ENCODE data around the gene JMJD7.
"Not testable (repeated sequence)": the region's sequence is repeated elsewhere in the genome, so short reads cannot be mapped to it uniquely, and the experiment has no call there.

The JMJD7 gene

GRCh38 chr15:41822957-41823356 lies 4.9 kb upstream of the JMJD7 start:
- DNase-seq, result no peak

GRCh38 chr15:41823502-41823901 lies 4.4 kb upstream of the JMJD7 start:
- DNase-seq, result no peak

- no peak for DNase-seq
These were observed 3.7 kb upstream of the JMJD7 start for GRCh38 chr15:41824062-41824745.

- no peak for DNase-seq
These were observed 2.7 kb upstream of the JMJD7 start for GRCh38 chr15:41825145-41825544.

GRCh38 chr15:41825572-41826535 lies 2.0 kb upstream of the JMJD7 start:
- DNase-seq, result peak; percentile 60

- DNase-seq, result peak; percentile 20
These were observed 507 bp upstream of the JMJD7 start for GRCh38 chr15:41827290-41827879.

- DNase-seq, result no peak
These were observed 882 bp downstream of the JMJD7 start for GRCh38 chr15:41828807-41829141.

- DNase-seq, result no peak
These were observed 2.2 kb downstream of the JMJD7 start for GRCh38 chr15:41829959-41830646.

GRCh38 chr15:41831291-41831690 lies 3.4 kb downstream of the JMJD7 start:
- not testable (repeated sequence) for DNase-seq

GRCh38 chr15:41832208-41832607 lies 4.3 kb downstream of the JMJD7 start:
- DNase-seq, result no peak

- peak; percentile 56 for DNase-seq
These were observed 5.0 kb downstream of the JMJD7 start for GRCh38 chr15:41832875-41833274.

- no peak for DNase-seq
These were observed 6.2 kb downstream of the JMJD7 start for GRCh38 chr15:41834096-41834495.

- no peak for DNase-seq
These were observed 8.2 kb downstream of the JMJD7 start for GRCh38 chr15:41836073-41836472.

GRCh38 chr15:41836713-41837454 lies 9.0 kb downstream of the JMJD7 start:
- DNase-seq, result no peak

GRCh38 chr15:41838400-41838897 lies 10.6 kb downstream of the JMJD7 start, which contains the start of gene PLA2G4B:
TSS of gene PLA2G4B (plus strand) at chr15:41838847. CDS start at chr15:41838914, 67 bp downstream.
- peak; percentile 65 for DNase-seq

- DNase-seq, result no peak
These were observed 12.0 kb downstream of the JMJD7 start for GRCh38 chr15:41839781-41840491.

- DNase-seq, result no peak
These were observed 12.8 kb downstream of the JMJD7 start for GRCh38 chr15:41840673-41841072.

- DNase-seq, result no peak
These were observed 13.2 kb downstream of the JMJD7 start for GRCh38 chr15:41841131-41841530.

GRCh38 chr15:41842229-41842628 lies 14.3 kb downstream of the JMJD7 start:
- no peak for DNase-seq

GRCh38 chr15:41843571-41843970 lies 15.7 kb downstream of the JMJD7 start:
- no peak for DNase-seq

GRCh38 chr15:41844814-41845213 lies 16.9 kb downstream of the JMJD7 start:
- no peak for DNase-seq

All from NCI-H2171 treated with DMSO at 0.1 percent for 48 hours (cell line).